Measurements from ENCODE around the gene CCDC201. TPM values are rescaled to one million over a fixed set of nuclear protein-coding genes. Genes with fewer than 3 reads are reported as not detected.
"Not testable (repeated sequence)": the region's sequence is repeated elsewhere in the genome, so short reads cannot be mapped to it uniquely, and the experiment has no call there.

Gene CCDC201
- total RNA-seq, 2 donors from 2014 or later = not detected

GRCh38 chr7:45832433-45833177 lies 40.3 kb downstream of the CCDC201 start:
- H3K27ac ChIP-seq; H3K36me3 ChIP-seq; ATAC-seq (ENCODE audit: insufficient number of reproducible peaks, low FRiP score, low read depth); H3K27me3 ChIP-seq (replicated peaks; ENCODE audit: insufficient read depth); DNase-seq (ENCODE audit: low spot score); H3K9me3 ChIP-seq; H3K4me3 ChIP-seq; H3K4me1 ChIP-seq (ENCODE audit: control insufficient read depth in 1 of 2, low read depth in 2 of 2): not testable (repeated sequence)

GRCh38 chr7:45829846-45830245 lies 43.0 kb downstream of the CCDC201 start:
- H3K4me3 ChIP-seq; ATAC-seq (ENCODE audit: insufficient number of reproducible peaks, low FRiP score, low read depth); DNase-seq (ENCODE audit: low spot score): not testable (repeated sequence)

GRCh38 chr7:45827731-45828130 lies 45.2 kb downstream of the CCDC201 start:
- not testable (repeated sequence) for ATAC-seq (ENCODE audit: insufficient number of reproducible peaks, low FRiP score, low read depth); DNase-seq (ENCODE audit: low spot score); H3K27ac ChIP-seq; H3K36me3 ChIP-seq; H3K4me3 ChIP-seq; H3K4me1 ChIP-seq (ENCODE audit: control insufficient read depth in 1 of 2, low read depth in 2 of 2); H3K9me3 ChIP-seq; H3K27me3 ChIP-seq (replicated peaks; ENCODE audit: insufficient read depth)

More at GRCh38 chr7:45829846-45830245, 43.0 kb downstream of the CCDC201 start:
- not testable (repeated sequence) for H3K27me3 ChIP-seq (replicated peaks; ENCODE audit: insufficient read depth); H3K27ac ChIP-seq; H3K4me1 ChIP-seq (ENCODE audit: control insufficient read depth in 1 of 2, low read depth in 2 of 2); H3K36me3 ChIP-seq; H3K9me3 ChIP-seq

- H3K4me3 ChIP-seq; H3K36me3 ChIP-seq; ATAC-seq (ENCODE audit: insufficient number of reproducible peaks, low FRiP score, low read depth); H3K27ac ChIP-seq; H3K9me3 ChIP-seq; DNase-seq (ENCODE audit: low spot score); H3K27me3 ChIP-seq (replicated peaks; ENCODE audit: insufficient read depth); H3K4me1 ChIP-seq (ENCODE audit: control insufficient read depth in 1 of 2, low read depth in 2 of 2): not testable (repeated sequence)
Observed at GRCh38 chr7:45826550-45826949, 46.3 kb downstream of the CCDC201 start.

GRCh38 chr7:45818763-45819162 lies 54.1 kb downstream of the CCDC201 start:
- H3K4me1 ChIP-seq (ENCODE audit: control insufficient read depth in 1 of 2, low read depth in 2 of 2); H3K4me3 ChIP-seq; H3K9me3 ChIP-seq; H3K27me3 ChIP-seq (replicated peaks; ENCODE audit: insufficient read depth); H3K36me3 ChIP-seq; H3K27ac ChIP-seq; ATAC-seq (ENCODE audit: insufficient number of reproducible peaks, low FRiP score, low read depth); DNase-seq (ENCODE audit: low spot score): not testable (repeated sequence)

GRCh38 chr7:45817913-45818312 lies 55.0 kb downstream of the CCDC201 start:
- not testable (repeated sequence) for ATAC-seq (ENCODE audit: insufficient number of reproducible peaks, low FRiP score, low read depth); H3K9me3 ChIP-seq; H3K36me3 ChIP-seq

GRCh38 chr7:45817016-45817415 lies 55.9 kb downstream of the CCDC201 start:
- not testable (repeated sequence) for H3K4me1 ChIP-seq (ENCODE audit: control insufficient read depth in 1 of 2, low read depth in 2 of 2); DNase-seq (ENCODE audit: low spot score); H3K36me3 ChIP-seq; ATAC-seq (ENCODE audit: insufficient number of reproducible peaks, low FRiP score, low read depth); H3K9me3 ChIP-seq; H3K27me3 ChIP-seq (replicated peaks; ENCODE audit: insufficient read depth); H3K27ac ChIP-seq; H3K4me3 ChIP-seq

More at GRCh38 chr7:45817913-45818312, 55.0 kb downstream of the CCDC201 start:
- H3K4me3 ChIP-seq; DNase-seq (ENCODE audit: low spot score); H3K27me3 ChIP-seq (replicated peaks; ENCODE audit: insufficient read depth); H3K4me1 ChIP-seq (ENCODE audit: control insufficient read depth in 1 of 2, low read depth in 2 of 2); H3K27ac ChIP-seq: not testable (repeated sequence)

- not testable (repeated sequence) for ATAC-seq (ENCODE audit: insufficient number of reproducible peaks, low FRiP score, low read depth); H3K4me3 ChIP-seq; H3K9me3 ChIP-seq; H3K4me1 ChIP-seq (ENCODE audit: control insufficient read depth in 1 of 2, low read depth in 2 of 2); H3K36me3 ChIP-seq; H3K27me3 ChIP-seq (replicated peaks; ENCODE audit: insufficient read depth); H3K27ac ChIP-seq; DNase-seq (ENCODE audit: low spot score)
Observed at GRCh38 chr7:45814216-45815118, 58.4 kb downstream of the CCDC201 start.

- not testable (repeated sequence) for H3K4me3 ChIP-seq; DNase-seq (ENCODE audit: low spot score); H3K36me3 ChIP-seq; ATAC-seq (ENCODE audit: insufficient number of reproducible peaks, low FRiP score, low read depth); H3K27me3 ChIP-seq (replicated peaks; ENCODE audit: insufficient read depth); H3K27ac ChIP-seq; H3K9me3 ChIP-seq; H3K4me1 ChIP-seq (ENCODE audit: control insufficient read depth in 1 of 2, low read depth in 2 of 2)
Observed at GRCh38 chr7:45813771-45814170, 59.1 kb downstream of the CCDC201 start.

All from thoracic aorta (tissue), 2 donors.